Mucosa of stomach (tissue), 1 donor: ENCODE measurements around the gene B3GNT8.
"Not testable (repeated sequence)": the region's sequence is repeated elsewhere in the genome, so short reads cannot be mapped to it uniquely, and the experiment has no call there.

Experiments used
- H3K27me3 ChIP-seq: one replicate; pipeline ENCODE4 v1.7.0; 2013; ENCODE audit warnings: mild to moderate bottlenecking, low read length; ENCODE audit not compliant: control insufficient read depth, insufficient read depth
- H3K36me3 ChIP-seq: one replicate; pipeline ENCODE4 v1.7.0; 2013; ENCODE audit warnings: low read length; ENCODE audit not compliant: control insufficient read depth, insufficient read depth
- H3K4me1 ChIP-seq: one replicate; pipeline ENCODE4 v1.7.0; 2013; ENCODE audit warnings: mild to moderate bottlenecking, low read length; ENCODE audit not compliant: control insufficient read depth, insufficient read depth
- H3K4me3 ChIP-seq: one replicate; pipeline ENCODE4 v1.7.0; 2013; ENCODE audit warnings: low read length
- H3K9ac ChIP-seq: one replicate; pipeline ENCODE4 v1.7.0; 2013; ENCODE audit warnings: mild to moderate bottlenecking, low read length, moderate library complexity
- H3K9me3 ChIP-seq: one replicate; pipeline ENCODE4 v1.7.0; 2013; ENCODE audit warnings: mild to moderate bottlenecking, low read length, moderate library complexity; ENCODE audit not compliant: control insufficient read depth
- donor health status: Pancreatic carcinoma.

B3GNT8 gene

DNA sequence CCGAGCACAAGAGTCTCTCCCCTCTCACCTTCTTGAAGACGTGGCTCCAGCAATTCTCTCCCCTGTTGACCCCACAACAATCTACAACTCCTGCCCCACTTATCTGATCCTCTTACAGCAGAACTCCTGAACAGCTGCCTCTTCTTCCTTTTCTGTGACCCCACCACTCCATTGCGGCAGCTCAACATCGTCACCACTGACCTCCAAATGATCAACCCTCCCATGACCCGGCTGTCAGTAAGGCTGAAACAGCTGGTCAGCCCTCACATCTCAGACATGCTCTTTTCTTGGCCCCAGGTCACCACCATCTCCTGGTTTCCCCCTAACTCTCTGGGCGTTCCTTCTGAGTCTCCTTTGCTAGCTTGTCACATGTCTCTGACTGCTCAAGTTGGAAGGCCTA lies 31.8 kb downstream of the B3GNT8 start:
- Histone ChIP-seq H3K9me3 (no peaks in the 10 kb centered on the region), H3K9ac (no peak overlapping the region)

DNA sequence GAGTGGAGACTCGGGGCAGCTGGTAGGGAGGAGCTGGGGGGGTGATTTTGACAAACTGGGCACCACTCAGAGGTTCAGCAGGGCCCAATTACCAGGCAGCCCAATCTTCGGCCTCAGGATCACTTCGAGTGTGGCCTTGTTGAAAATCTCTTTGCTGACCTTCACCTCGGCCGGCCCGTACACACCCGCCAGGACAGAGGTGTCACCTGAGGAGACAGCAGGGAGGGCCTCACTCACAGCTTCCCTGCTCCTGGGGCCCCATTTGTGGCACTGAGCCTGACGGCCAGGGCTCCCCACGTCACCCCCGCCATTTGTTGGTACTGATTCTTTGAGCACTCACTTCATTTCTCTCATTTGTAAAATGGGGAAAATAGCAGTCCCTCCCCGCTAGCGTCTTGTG lies 34.4 kb downstream of the B3GNT8 start:
- no peaks in the 10 kb centered on the region for H3K4me1 ChIP-seq
- no peak overlapping the region for H3K9ac ChIP-seq
- H3K4me3 ChIP-seq: no peak overlapping the region
- no peaks in the 10 kb centered on the region for H3K9me3 ChIP-seq
- no peaks in the 10 kb centered on the region for H3K27me3 ChIP-seq
- H3K36me3 ChIP-seq: no peaks in the 10 kb centered on the region

More for the DNA sequence above, 31.8 kb downstream of the B3GNT8 start:
- H3K27me3 ChIP-seq: no peaks in the 10 kb centered on the region
- H3K4me1 ChIP-seq: peaks cover 8% of the 10 kb centered on the region
- H3K4me3 ChIP-seq: no peak overlapping the region
- H3K36me3 ChIP-seq: no peaks in the 10 kb centered on the region

DNA sequence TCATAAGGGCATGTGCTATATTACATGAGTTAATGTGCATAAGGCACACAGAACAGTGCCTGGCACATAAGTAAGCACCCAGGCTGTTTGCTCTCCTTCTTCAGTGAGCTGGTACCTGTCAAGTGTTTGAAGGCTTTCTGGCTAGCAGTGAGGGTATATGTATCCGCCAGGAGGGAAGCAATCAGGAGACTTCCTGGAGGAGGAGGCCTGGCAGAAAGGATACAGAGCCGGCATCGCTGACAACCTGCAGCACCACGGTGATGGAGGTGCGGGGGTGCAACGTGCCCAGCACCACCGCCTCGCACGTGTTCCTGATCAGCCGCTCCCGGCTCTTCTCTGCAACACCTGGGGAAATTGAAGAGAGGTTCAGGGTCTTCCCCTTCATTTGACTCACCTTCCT lies 35.6 kb downstream of the B3GNT8 start:
- no peaks in the 10 kb centered on the region for H3K27me3 ChIP-seq
- no peaks in the 10 kb centered on the region for H3K36me3 ChIP-seq
- no peak overlapping the region for H3K4me3 ChIP-seq
- H3K9ac ChIP-seq: no peak overlapping the region
- H3K9me3 ChIP-seq: no peaks in the 10 kb centered on the region
- no peaks in the 10 kb centered on the region for H3K4me1 ChIP-seq

DNA sequence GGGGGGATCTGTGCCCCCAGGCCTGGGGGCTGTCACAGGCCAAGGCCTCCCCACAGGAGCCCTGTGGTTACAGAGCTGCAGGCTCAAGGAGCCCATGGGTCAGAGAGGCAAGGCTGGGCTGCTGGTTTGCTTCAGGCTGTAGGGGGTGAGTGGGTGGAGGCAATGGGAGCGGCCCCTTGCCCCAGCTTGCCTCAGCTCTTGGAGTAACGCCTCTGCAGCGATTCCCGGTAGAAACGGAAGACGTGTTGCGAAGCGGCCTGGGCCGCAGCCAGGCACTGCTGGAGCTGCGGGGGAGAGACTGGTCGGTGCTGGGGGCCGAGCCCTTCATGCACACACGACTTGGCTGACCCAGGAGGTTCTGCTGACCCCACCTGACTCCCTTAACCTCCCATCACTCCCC lies 40.7 kb downstream of the B3GNT8 start:
- no peaks in the 10 kb centered on the region for H3K9me3 ChIP-seq
- no peak overlapping the region for H3K9ac ChIP-seq
- no peak overlapping the region for H3K4me3 ChIP-seq
- H3K27me3 ChIP-seq: no peaks in the 10 kb centered on the region
- no peaks in the 10 kb centered on the region for H3K36me3 ChIP-seq
- no peaks in the 10 kb centered on the region for H3K4me1 ChIP-seq

DNA sequence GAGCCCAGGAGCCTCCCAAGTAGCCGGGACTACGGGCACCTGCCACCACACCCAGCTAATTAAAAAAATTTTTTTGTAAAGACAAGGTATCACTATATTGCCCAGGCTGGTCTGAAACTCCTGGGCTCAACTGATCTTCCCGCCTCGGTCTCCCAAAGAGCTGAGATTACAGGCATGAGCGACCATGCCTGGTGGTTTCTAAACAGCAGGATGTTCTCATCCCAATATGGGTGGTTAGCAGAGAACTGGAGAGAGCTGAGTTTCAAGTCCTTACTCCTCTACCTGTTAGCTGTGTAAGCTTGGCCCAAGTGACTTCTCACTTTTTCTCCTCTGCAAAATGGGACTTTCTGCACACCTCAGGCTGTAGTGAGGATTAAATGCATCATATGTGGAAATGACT lies 42.8 kb downstream of the B3GNT8 start:
- Histone ChIP-seq H3K36me3 (no peaks in the 10 kb centered on the region), H3K9ac (no peak overlapping the region), H3K27me3 (no peaks in the 10 kb centered on the region), H3K4me1 (no peaks in the 10 kb centered on the region), H3K4me3 (no peak overlapping the region), H3K9me3 (no peaks in the 10 kb centered on the region)

DNA sequence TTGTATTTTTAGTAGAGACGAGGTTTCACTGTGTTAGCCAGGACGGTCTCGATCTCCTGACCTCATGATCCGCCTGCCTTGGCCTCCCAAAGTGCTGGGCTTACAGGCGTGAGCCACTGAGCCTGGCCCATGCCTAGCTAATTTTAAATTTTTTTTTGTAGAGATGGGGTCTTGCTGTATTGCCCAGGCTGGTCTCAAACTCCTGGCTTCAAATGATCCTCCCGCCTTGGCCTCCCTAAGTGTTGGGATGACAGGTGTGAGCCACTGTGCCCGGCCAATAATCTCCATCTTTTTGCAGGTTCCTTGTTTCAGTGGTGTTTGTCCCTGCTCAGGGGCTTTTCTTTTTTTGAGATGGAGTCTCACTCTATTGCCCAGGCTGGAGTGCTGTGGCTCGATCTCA lies 45.6 kb downstream of the B3GNT8 start:
- not testable (repeated sequence) for H3K9me3 ChIP-seq, H3K4me1 ChIP-seq, H3K36me3 ChIP-seq, H3K9ac ChIP-seq, H3K4me3 ChIP-seq, H3K27me3 ChIP-seq

DNA sequence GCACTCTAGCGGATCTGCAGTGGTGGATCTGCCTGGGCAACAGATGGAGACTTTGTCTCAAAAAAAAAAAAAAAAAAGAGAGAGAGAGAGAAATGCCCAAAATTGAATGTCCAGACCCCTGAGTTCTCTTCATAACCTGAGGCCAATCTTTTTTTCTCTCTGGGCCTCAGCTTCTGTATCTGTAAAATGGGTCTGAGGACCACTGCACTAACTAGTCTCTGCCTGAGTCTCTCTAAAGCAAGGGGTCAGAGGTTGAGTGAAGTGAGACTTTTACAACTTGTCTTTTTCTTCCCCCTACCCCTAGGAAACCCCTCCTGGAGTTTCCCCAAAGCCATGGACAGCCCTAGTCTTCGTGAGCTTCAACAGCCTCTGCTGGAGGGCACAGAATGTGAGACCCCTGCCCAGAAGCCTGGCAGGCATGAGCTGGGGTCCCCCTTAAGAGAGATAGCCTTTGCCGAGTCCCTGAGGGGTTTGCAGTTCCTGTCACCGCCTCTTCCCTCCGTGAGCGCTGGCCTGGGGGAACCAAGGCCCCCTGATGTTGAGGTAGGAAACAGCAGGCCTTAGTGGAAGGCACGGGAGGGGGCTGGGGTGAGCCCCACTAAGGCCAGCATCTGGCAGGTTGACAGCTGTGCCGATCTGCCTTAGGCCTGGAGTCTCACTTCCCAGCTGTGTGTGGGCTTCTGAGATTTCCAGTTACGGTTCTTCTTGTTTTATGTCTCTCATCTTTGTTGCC lies 49.0 kb downstream of the B3GNT8 start:
- H3K36me3 ChIP-seq: no peaks in the 10 kb centered on the region
- H3K27me3 ChIP-seq: no peaks in the 10 kb centered on the region
- H3K9ac ChIP-seq: no peak overlapping the region
- H3K4me3 ChIP-seq: no peak overlapping the region
- H3K9me3 ChIP-seq: no peaks in the 10 kb centered on the region
- H3K4me1 ChIP-seq: peaks cover 13% of the 10 kb centered on the region

DNA sequence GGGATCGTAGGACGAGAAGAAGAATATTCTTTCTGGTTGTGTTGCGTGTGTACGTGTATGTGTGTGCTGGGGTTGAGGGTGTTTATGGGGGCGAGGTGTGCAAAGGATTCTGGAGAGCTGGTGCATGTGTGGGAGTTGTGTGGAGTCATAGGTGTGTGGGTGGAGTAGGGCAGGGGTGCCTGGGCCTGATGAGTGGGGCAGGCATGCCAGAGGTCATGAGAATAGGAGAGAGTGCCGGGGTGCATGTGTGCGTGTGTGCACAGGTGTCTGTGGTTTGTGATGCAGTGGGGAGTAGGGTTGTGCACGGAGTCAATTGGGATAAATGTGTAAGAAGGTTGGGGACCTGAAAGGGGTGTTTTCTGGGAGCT lies 50.2 kb downstream of the B3GNT8 start:
- Histone ChIP-seq H3K9me3 (no peaks in the 10 kb centered on the region), H3K4me3 (peak overlapping the region; percentile 10), H3K36me3 (no peaks in the 10 kb centered on the region), H3K4me1 (peaks cover 13% of the 10 kb centered on the region), H3K27me3 (no peaks in the 10 kb centered on the region), H3K9ac (peak overlapping the region; percentile 36)

DNA sequence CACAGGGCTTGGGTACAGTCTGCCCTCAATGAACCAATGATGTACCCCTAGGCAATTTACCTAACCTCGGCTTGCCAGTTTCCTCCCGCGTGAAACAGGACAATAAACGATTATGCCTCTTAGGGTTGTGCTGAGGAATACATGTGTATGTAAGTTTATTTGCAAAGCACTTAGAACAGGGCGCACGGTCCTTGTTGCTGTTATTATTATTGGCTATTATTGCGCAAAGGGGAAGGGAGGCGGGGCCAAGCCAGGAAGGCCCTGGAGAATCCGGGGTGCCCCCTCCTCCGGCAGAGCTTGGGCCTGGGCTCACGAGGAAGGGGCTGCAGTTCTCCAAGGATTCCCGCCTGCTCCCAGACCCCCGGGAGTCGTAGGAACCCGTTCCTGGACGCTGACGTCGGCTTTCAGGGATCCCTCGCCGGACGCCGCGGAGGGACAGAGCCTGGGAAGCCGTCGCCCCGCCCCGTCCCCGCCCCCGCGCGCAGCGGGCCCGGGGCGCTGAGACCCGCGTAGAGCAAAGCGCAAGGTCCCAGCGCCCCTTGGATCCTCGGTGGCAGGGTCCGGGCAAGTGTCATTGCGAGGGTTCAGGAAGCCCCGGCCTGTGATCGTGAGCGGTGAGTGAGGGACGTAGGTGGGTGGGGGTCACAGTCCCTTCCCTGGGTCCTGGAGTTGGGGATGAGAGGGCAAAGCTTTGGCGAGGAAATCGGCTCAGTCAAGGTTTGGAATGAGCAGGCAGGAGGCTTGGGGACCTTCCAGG lies 50.8 kb downstream of the B3GNT8 start, which contains the start of gene TMEM91:
TMEM91 (plus strand) TSS at position 293 of the 757 bp plus-strand sequence. CDS start 1,777 bp downstream, outside the sequence.
- Histone ChIP-seq H3K4me3 (peak within 1 kb of the TSS; percentile 10), H3K27me3 (no peaks in the 10 kb centered on the region), H3K4me1 (peaks cover 13% of the 10 kb centered on the region), H3K9ac (peak within 1 kb of the TSS; percentile 36), H3K36me3 (no peaks in the 10 kb centered on the region), H3K9me3 (no peaks in the 10 kb centered on the region)
